HG02885 (cell line): Measurements from ENCODE around the gene YIPF2.
"Not testable (repeated sequence)": the region's sequence is repeated elsewhere in the genome, so short reads cannot be mapped to it uniquely, and the experiment has no call there.

Experiments used
- ATAC-seq: cut with Tn5 transposase; IDR thresholded peaks from one replicate; pipeline ENCODE4 v1.9.1; 2021; ENCODE audit warnings: mild to moderate bottlenecking; ENCODE audit not compliant: unreplicated experiment, poor library complexity

YIPF2 gene

GRCh38 chr19:10943412-10943811 is 15.0 kb upstream of the YIPF2 start:
- not testable (repeated sequence) for ATAC-seq

GRCh38 chr19:10941649-10942048 is 13.2 kb upstream of the YIPF2 start:
- ATAC-seq, result not testable (repeated sequence)

GRCh38 chr19:10936661-10937084 is 8.2 kb upstream of the YIPF2 start:
- ATAC-seq, result no peak

- no peak for ATAC-seq
These were observed 7.1 kb upstream of the YIPF2 start for GRCh38 chr19:10935371-10936059.

GRCh38 chr19:10929402-10929794 is 959 bp upstream of the YIPF2 start:
- no peak for ATAC-seq

GRCh38 chr19:10927730-10928562 is 493 bp downstream of the YIPF2 start:
- no peak for ATAC-seq

DNA sequence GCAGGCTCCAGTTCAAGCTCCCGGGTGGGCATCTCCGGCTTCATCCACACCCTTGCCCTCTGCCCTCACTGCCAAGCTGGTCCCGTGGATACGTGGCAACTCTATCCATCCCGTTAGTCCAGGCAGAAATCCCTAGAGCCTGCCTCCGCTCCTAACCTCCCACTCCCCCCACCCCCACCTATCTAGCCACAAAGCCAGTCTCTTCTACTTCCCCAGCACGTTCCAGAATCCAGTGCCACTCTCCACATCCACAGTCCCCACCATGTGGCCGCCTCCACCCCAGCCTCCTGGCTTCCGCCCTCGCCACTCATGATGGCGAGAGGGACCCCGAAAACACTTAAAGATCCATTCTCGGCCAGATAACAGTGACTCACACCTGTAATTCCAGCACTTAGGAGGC is 3.8 kb downstream of the YIPF2 start:
- ATAC-seq, result no peak

- no peak for ATAC-seq
These were observed 5.0 kb downstream of the YIPF2 start for GRCh38 chr19:10923260-10924112.

DNA sequence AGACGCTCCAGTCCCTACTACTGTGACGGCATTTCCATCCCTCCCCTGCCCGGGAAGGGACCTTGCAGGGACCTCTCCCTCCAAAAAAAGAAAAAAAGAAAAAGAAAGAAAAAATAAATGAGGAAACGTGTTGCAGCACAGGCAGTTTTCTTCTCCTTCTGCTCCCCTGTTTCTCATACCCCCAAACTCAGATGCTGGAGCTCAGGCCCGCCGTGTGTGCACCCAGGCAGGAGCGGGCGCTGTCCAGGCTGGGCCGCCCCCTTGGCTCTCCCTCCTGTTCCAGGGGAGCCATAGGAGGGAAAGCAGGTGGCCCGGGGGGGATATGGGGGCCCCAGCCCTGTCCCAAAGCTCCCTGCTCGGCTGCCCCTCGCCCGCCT is 5.8 kb downstream of the YIPF2 start:
- ATAC-seq, result no peak

- no peak for ATAC-seq
These were observed 6.4 kb downstream of the YIPF2 start for GRCh38 chr19:10921910-10922637.

GRCh38 chr19:10921199-10921909 is 7.1 kb downstream of the YIPF2 start:
- ATAC-seq, result no peak

DNA sequence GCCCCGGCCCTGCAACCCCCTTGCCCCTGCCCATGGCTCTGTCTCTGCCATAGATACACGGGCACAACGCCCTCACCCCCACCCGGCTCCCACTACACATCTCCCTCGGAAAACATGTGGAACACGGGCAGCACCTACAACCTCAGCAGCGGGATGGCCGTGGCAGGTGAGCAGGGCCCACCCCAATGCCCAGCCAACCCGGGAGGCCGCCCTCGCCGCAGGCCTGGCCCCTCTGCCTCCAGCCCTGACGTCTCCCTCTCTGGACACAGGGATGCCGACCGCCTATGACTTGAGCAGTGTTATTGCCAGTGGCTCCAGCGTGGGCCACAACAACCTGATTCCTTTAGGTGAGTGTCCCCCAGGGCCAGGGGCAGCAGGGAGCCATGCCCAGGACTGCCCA is 7.7 kb downstream of the YIPF2 start:
- no peak for ATAC-seq

DNA sequence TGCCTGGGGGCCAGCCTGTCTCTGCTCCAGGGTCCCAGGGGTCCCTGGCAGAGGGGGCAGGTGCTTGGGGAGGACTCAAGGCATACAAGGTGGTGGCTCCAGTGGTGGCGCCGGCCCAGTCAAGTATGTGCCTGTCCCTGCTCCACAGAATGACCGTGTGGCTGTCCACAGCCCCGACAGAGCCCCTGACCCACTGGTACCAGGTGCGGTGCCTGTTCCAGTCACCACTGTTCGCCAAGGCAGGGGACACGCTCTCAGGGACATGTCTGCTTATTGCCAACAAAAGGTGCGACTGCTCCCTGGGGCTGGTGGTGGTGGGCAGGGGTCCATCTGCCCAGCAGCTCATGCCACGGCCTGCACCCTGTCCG is 8.2 kb downstream of the YIPF2 start:
- ATAC-seq, result no peak

DNA sequence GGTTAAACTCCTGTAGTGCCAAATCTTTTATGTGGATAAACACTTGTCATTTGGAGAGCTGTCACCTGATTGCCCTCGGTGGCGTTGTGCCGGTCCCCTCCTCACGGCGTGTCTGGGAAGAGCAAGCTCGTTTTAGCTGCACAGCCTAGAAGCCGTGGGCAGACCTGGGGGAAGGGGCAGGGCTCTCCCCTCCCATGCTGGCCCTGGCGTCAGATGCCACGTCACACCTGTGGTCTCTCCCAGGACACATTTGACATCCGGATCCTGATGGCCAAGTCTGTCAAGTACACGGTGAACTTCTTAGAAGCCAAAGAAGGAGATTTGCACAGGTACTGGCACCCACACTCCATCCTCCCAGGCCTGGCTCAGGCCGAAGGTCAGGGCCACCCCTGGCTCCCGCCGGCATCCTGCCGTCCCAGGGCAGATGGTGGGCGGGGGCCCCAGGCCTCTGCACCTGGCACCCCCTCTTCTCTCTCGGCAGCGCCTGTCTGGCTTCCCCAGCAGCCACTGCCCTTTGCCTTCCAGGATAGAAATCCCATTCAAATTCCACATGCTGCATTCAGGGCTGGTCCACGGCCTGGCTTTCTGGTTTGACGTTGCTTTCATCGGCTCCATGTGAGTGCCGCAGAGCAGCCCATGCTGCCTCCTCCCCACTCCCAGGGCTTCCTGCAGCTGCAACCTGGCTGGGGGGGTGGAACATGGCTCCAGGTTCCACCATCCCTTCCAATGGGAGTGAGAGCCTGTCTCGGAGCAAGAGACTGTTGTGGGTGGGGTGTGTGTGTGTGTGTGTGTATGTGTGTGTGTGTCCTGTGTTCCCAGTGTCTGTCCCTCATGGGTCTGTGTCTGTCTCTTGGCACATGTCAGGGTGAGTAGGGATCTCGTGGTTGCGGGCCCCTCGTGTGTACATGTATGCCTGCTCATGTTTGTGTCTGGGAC is 8.8 kb downstream of the YIPF2 start:
- ATAC-seq, result no peak

GRCh38 chr19:10918359-10918758 is 10.1 kb downstream of the YIPF2 start:
- no peak for ATAC-seq

DNA sequence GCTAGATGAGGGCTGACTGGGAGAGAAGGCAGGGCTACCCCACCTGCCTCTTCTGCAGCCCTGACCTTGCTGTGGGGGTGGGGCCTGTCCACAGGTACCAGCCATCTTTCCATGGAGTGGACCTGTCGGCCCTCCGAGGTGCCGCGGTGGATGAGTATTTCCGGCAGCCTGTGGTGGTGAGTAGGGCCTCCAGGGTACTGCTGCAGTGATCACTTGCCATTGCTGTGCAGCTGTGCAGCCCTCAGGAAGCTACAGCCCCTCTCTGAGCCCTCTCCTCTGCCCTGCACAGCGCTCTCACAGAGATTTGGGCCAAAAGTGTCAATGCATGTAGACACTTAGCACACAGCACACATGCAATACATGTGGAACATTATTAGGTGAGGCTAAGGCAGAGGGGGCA is 11.8 kb downstream of the YIPF2 start:
- ATAC-seq, result no peak

DNA sequence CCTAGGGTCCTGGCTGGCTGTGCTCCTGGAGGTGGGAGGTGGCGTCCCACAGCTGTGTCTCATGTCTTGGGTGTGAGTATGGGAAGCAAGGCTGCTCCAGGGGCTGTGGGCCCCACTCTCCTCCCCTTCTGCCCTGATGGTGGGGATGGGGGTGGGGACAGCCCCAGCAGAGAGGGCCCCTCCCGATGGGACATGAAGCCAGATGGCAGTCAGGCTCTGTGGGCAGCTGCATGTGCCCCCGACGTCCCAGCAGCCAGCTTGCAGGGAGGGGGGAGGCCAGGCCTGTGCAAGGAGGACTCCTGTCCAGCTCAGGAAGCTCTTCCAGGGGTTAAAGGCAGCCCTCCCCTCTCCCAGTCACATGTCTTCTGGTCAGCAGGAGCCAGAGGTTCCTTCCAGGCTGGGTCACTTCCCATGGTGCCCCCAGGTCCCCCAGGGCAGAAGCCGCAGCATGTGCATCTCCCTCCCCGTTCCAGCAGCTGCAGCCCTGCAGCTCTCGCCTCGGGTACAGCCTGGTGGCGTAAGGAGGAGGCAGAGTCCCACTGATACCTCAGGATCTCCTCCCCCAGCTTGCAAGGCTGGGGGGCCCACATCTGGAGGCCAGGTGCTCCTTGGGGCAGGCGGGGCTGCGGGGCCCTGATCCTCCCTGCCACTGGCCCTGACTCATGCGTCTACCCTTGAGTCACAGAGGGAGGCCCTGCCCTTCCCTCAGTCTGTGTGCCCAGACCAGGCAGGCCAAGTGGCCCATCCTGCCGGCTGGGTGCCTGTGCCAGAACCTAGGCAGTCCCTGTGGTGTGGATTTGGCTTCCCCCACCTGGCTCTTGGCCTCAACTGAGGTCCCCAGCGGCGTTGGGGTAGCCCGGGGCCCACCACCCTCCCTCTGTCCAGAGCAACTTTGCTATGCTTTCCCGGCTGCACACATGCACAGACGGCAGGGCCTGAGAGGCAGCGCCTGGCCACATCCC is 13.0 kb downstream of the YIPF2 start:
- no peak for ATAC-seq
